Measurements from ENCODE around the gene FAM168A.

FAM168A gene

GRCh38 chr11:73592640-73593039 lies 5.3 kb downstream of the FAM168A start:
- Histone ChIP-seq H3K36me3 (replicated peaks; ENCODE audit: low read depth, low read length) (no peaks in the 10 kb centered on the region), H3K4me3 (ENCODE audit: low read length) (no peak overlapping the region), H3K27ac (ENCODE audit: low read length) (no peak overlapping the region), H3K9me3 (ENCODE audit: insufficient read depth, low read length) (no peaks in the 10 kb centered on the region), H3K4me2 (ENCODE audit: low read length) (no peak overlapping the region), H3K9ac (ENCODE audit: low read length) (no peak overlapping the region), H3K79me2 (ENCODE audit: low read length) (peaks cover 46% of the 10 kb centered on the region), H4K20me1 (ENCODE audit: insufficient read depth, low read length) (peaks cover 8% of the 10 kb centered on the region), H3K4me1 (ENCODE audit: low read length) (peaks cover 9% of the 10 kb centered on the region), H3K27me3 (ENCODE audit: low read depth, low read length) (no peaks in the 10 kb centered on the region), H2AFZ (ENCODE audit: low read depth, low read length) (no peak overlapping the region)
- TF ChIP-seq EZH2phosphoT487 (IDR thresholded peaks at IDR 0.05; ENCODE audit: low read depth), result no peak
- no peak for TF ChIP-seq CTCF (IDR thresholded peaks at IDR 0.05; ENCODE audit: low read depth, low read length)

- Histone ChIP-seq H3K79me2 (ENCODE audit: low read length) (peaks cover 37% of the 10 kb centered on the region), H3K9me3 (ENCODE audit: insufficient read depth, low read length) (no peaks in the 10 kb centered on the region), H3K36me3 (replicated peaks; ENCODE audit: low read depth, low read length) (no peaks in the 10 kb centered on the region), H3K9ac (ENCODE audit: low read length) (no peak overlapping the region), H3K27ac (ENCODE audit: low read length) (no peak overlapping the region), H3K4me3 (ENCODE audit: low read length) (no peak overlapping the region), H3K4me2 (ENCODE audit: low read length) (no peak overlapping the region), H3K27me3 (ENCODE audit: low read depth, low read length) (no peaks in the 10 kb centered on the region), H4K20me1 (ENCODE audit: insufficient read depth, low read length) (peaks cover 8% of the 10 kb centered on the region), H2AFZ (ENCODE audit: low read depth, low read length) (no peak overlapping the region), H3K4me1 (ENCODE audit: low read length) (peaks cover 3% of the 10 kb centered on the region)
- TF ChIP-seq EZH2phosphoT487 (IDR thresholded peaks at IDR 0.05; ENCODE audit: low read depth), result no peak
- TF ChIP-seq CTCF (IDR thresholded peaks at IDR 0.05; ENCODE audit: low read depth, low read length), result no peak
Observed at GRCh38 chr11:73591743-73592142, 6.2 kb downstream of the FAM168A start.

- Histone ChIP-seq H2AFZ (ENCODE audit: low read depth, low read length) (no peak overlapping the region), H3K4me3 (ENCODE audit: low read length) (no peak overlapping the region), H3K9me3 (ENCODE audit: insufficient read depth, low read length) (no peaks in the 10 kb centered on the region), H3K27ac (ENCODE audit: low read length) (no peak overlapping the region), H3K36me3 (replicated peaks; ENCODE audit: low read depth, low read length) (no peaks in the 10 kb centered on the region), H3K4me2 (ENCODE audit: low read length) (no peak overlapping the region), H3K27me3 (ENCODE audit: low read depth, low read length) (no peaks in the 10 kb centered on the region), H3K4me1 (ENCODE audit: low read length) (no peaks in the 10 kb centered on the region), H3K9ac (ENCODE audit: low read length) (no peak overlapping the region), H4K20me1 (ENCODE audit: insufficient read depth, low read length) (peaks cover 8% of the 10 kb centered on the region), H3K79me2 (ENCODE audit: low read length) (peaks cover 31% of the 10 kb centered on the region)
- TF ChIP-seq EZH2phosphoT487 (IDR thresholded peaks at IDR 0.05; ENCODE audit: low read depth) (no peak), CTCF (IDR thresholded peaks at IDR 0.05; ENCODE audit: low read depth, low read length) (no peak)
Observed at GRCh38 chr11:73590991-73591390, 6.9 kb downstream of the FAM168A start.

GRCh38 chr11:73586791-73587190 lies 11.1 kb downstream of the FAM168A start:
- Histone ChIP-seq H3K4me3 (ENCODE audit: low read length) (no peak overlapping the region), H3K27ac (ENCODE audit: low read length) (no peak overlapping the region), H2AFZ (ENCODE audit: low read depth, low read length) (no peak overlapping the region), H3K4me1 (ENCODE audit: low read length) (no peaks in the 10 kb centered on the region), H3K9me3 (ENCODE audit: insufficient read depth, low read length) (no peaks in the 10 kb centered on the region), H3K4me2 (ENCODE audit: low read length) (no peak overlapping the region), H3K36me3 (replicated peaks; ENCODE audit: low read depth, low read length) (no peaks in the 10 kb centered on the region), H3K79me2 (ENCODE audit: low read length) (peaks cover 22% of the 10 kb centered on the region), H4K20me1 (ENCODE audit: insufficient read depth, low read length) (no peaks in the 10 kb centered on the region), H3K9ac (ENCODE audit: low read length) (no peak overlapping the region), H3K27me3 (ENCODE audit: low read depth, low read length) (no peaks in the 10 kb centered on the region)
- TF ChIP-seq CTCF (IDR thresholded peaks at IDR 0.05; ENCODE audit: low read depth, low read length) (no peak), EZH2phosphoT487 (IDR thresholded peaks at IDR 0.05; ENCODE audit: low read depth) (no peak)

Data from OCI-LY3 (cell line).